HG03108 (cell line): ENCODE results near the gene UNC80.
"Not testable (repeated sequence)": the region's sequence is repeated elsewhere in the genome, so short reads cannot be mapped to it uniquely, and the experiment has no call there.

Source experiments
- ATAC-seq: cut with Tn5 transposase; IDR thresholded peaks from one replicate; pipeline ENCODE4 v1.9.1; 2021; ENCODE audit warnings: moderate library complexity; ENCODE audit not compliant: unreplicated experiment

UNC80 gene, protein sequence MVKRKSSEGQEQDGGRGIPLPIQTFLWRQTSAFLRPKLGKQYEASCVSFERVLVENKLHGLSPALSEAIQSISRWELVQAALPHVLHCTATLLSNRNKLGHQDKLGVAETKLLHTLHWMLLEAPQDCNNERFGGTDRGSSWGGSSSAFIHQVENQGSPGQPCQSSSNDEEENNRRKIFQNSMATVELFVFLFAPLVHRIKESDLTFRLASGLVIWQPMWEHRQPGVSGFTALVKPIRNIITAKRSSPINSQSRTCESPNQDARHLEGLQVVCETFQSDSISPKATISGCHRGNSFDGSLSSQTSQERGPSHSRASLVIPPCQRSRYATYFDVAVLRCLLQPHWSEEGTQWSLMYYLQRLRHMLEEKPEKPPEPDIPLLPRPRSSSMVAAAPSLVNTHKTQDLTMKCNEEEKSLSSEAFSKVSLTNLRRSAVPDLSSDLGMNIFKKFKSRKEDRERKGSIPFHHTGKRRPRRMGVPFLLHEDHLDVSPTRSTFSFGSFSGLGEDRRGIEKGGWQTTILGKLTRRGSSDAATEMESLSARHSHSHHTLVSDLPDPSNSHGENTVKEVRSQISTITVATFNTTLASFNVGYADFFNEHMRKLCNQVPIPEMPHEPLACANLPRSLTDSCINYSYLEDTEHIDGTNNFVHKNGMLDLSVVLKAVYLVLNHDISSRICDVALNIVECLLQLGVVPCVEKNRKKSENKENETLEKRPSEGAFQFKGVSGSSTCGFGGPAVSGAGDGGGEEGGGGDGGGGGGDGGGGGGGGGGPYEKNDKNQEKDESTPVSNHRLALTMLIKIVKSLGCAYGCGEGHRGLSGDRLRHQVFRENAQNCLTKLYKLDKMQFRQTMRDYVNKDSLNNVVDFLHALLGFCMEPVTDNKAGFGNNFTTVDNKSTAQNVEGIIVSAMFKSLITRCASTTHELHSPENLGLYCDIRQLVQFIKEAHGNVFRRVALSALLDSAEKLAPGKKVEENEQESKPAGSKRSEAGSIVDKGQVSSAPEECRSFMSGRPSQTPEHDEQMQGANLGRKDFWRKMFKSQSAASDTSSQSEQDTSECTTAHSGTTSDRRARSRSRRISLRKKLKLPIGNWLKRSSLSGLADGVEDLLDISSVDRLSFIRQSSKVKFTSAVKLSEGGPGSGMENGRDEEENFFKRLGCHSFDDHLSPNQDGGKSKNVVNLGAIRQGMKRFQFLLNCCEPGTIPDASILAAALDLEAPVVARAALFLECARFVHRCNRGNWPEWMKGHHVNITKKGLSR (N-terminal part only)

DNA sequence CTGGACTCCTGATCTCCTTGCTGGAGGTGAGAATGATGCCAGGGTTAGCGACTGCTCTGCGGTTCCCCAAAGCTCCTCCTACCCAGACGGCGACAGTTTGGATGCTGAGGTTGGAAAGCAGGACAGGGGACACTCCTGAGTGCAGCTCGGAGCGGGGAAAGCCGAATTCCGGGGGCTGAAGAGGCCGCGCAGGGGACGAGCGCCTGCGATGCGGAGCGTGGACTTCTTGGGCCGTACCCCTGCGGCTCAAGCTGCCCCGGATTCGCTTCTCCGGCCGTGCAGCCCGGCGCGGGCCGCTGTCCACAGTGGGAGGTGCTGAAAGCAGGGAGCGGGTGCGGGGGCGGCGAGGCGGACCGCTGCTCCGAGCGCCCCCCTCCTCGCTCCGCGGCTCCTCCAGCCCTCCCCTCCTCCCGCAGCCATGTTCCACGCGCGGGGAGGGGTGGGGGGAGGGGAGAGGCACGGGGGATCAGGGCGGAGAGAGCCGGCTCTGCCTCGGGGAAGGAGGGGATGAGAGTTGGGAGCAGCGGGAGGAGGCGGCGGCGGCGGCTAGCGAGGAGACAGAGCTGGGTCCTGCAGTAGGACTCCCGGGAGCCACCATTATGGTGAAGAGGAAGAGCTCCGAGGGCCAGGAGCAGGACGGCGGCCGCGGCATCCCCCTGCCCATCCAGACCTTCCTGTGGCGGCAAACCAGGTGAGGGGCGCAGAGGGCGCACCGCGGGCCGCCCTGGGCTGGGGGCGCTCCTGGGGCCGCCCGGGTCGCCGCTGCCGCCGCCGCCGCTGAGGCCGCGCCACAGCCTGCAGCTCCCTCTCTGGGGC lies at the start of gene UNC80:
TSS of gene UNC80 (plus strand) at position 359 of the 816 bp plus-strand sequence. CDS start at position 600, 241 bp downstream.
- no peak for ATAC-seq

DNA sequence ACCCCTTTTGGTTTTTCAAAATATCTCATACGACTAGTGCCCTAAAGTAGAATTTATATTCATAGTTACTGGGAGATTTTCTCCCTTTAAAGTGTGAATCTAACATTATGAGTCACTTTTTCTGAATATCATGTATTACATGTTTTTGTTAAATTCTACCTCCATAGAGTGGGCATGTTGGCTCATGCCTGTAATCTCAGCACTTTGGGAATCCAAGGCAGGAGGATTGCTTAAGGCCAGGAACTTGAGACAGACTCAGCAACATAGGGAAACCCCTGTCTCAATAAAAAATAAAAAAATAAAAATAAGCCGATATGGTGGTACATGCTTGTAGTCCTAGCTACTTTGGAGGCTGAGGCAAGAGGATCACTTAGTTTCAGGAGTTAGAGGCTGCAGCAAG lies 45.3 kb upstream of the UNC80 start:
- ATAC-seq, result no peak

DNA sequence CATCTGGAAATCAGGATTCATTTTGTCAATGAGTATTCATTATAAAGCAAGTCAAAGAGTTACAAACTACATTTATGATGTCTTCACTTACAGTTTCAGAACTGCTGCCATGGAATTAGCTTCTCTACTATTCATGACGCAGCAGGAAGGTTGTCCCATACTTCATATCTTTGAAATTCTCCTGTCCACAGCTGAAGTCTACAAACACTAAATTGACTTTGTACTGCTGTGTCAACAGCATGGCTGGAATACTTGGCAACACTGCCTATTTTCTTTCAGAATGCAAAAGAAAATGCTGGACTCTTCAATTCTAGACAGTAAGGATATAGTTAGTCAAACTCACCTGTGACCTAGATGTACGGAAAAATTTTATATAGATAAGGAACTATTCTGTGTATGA lies 44.6 kb upstream of the UNC80 start:
- ATAC-seq, result no peak

DNA sequence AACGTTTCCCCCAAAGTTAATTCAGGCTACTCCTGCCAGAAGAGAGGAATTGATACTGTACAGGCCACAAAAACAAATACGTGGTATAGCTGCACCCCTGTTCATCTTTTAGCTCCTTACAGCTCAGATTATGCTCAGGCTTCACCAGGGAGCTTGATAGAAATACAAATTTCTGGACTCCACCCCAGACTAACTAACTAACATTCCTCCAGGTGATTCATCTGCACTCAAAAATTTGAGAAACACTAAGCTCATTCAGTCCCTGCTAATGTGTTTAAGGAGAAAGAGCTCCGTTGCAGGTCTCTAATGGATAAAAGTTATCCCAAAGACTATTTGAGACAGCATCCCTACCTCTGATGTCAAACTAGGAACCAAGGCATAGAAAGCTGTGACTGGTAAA lies 36.8 kb upstream of the UNC80 start:
- no peak for ATAC-seq

DNA sequence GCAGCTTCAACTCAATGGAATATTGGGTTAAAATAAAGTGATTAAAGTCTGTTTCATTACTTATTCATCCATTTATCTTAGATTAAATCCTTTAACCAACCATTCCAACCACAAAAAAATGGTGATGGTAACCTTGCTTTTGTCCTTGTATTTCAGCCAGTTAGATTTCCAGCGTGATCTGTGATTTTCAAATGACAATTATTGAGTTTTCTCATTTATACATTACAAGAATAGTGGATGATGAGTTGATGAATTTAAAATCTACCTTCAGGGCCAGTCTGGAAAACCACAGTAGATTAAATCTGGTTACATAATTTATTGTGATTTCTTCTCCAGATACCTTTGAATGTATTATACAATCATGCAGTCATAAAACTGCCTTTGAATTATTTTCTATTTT lies 29.7 kb upstream of the UNC80 start:
- no peak for ATAC-seq

DNA sequence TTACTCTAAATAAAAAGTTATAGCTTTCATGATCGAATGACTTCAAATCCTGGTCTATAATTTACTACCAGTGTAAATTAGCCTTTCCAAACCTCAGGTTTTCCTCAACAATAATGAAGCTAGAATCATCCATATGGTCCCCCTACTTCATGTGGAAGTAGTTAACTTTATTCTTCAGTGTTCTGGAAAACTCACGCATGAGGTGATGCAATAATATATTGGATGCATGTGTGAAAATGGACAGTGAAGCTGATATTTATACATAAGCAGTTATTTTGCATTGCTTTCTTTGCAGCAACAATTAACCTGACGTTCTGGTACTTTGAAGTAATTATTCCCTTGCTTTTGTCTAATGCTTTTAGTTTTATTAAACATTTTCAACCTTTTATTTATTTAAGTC lies 18.6 kb upstream of the UNC80 start:
- no peak for ATAC-seq

DNA sequence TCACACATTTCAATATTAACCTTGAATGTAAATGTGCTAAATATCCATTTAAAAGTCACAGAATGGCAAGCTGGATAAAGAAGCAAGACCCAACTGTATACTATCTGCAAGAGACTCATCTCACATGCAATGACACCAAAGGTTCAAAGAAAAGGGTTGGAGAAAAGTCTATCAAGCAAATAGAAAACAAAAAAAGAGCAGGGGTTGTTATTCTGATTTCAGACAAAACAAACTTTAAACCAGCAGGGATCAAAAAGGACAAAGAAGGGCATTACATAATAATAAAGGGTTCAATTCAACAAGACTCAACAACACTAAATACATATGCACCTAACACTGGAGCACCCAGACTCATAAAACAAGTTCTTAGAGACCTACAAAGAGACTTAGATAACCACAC lies 14.5 kb upstream of the UNC80 start:
- no peak for ATAC-seq

DNA sequence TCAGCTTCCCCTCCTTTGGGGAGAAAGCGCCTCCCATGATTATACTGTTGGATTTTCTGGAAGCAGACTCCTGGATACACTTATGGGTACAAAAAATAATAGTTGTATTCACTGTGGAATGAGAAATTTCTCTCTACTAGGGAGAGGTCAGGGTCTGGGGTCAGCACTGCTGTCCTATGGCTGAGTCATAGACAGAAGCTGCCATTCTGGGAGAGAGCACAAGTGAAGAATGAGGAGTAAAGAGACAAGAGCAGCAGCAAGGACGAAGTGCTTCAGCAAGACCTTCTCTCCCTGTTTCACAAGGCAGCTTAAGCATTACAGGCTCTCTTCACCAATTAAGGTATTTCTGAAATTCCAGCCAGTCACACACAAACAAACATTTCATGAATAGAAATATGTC lies 10.1 kb upstream of the UNC80 start:
- no peak for ATAC-seq

DNA sequence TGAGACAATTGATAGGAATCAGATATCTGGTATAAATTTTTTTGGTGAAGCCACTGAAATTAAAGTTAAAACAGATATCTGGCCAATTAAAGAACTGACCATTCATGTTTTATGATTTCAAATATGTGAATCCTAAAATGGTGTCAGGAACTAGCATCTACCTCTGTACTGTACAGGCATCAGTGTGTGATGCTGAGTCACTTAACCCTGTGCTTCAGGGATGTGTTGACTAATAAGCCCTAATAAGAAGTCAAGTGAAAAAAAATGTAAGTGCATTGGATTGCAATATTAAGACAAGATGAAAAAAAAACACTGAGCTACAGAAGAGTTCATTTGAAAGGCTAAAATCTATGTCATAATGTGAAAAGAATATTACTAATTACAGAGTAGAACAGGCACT lies 9.1 kb upstream of the UNC80 start:
- no peak for ATAC-seq

DNA sequence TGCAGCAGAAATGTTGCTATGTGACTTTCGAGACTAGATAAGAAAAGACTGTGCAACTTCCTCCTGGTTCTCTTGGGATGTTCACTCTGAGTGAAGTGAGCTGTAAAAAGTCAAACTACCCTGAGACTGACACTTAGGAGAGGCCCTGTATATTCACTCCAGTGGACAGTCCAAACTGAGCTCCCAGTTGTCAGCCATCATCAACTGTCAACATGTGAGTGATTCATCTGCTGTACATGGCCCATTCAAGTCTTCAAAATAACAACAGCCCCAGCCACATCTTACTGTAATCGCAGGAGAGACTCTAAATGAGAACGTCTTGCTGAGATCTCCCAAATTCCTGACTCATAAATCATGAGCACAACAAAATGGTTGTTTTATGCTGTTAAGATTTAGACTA lies 8.5 kb upstream of the UNC80 start:
- ATAC-seq, result no peak

DNA sequence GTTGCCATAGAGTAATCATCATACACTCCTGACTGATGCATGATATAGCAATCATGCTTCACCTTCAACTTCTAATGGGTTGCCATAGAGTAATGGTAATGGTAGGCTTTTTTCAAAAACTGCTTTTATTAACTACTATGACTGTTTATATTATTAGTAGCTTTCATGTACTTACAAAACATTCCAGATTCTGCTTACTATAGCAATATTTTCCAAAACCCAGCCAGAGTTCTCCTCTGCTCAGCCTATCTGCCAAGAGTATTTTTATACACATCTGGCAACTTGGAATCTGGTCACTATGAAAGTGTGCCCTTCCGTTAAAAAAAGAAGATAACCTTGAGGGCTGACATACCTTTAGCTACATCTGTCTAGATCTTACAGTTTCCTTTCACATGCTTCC lies 5.0 kb upstream of the UNC80 start:
- ATAC-seq, result no peak

DNA sequence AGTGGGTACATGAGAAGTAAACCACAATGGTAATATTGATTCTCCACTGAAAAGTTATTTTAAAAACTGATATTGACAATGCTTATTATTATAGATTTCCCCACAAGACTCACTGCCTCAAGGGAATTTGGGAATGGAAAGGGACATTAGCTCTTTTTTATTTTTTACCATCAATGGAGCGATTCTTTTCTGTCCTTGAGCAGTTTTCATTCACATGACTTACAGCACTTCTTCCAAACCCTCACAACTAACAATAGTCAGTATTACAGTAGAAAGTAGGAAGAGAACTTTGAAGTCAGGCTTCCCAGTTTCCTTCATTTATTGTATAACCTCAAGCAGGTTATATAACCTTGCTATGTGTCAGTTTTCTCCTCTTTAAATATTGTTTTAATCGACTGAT lies 4.3 kb upstream of the UNC80 start:
- no peak for ATAC-seq

DNA sequence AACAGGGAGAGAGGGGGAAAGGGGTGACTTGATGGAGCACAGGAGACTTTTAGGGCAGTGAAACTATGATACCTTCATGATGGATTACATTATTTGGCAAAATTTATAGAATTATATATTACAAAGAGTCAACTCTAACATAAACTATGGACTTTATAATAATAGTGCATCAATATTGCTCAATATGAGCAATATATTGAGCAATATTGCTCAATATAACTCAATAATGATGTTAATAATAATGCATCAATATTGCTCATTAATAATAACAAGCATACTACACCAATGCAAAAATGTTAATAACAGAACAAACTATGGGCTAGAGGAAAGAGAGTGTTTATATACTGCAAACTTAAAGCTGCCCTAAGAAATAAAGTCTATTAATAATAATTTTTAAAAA lies 3.1 kb upstream of the UNC80 start:
- no peak for ATAC-seq

DNA sequence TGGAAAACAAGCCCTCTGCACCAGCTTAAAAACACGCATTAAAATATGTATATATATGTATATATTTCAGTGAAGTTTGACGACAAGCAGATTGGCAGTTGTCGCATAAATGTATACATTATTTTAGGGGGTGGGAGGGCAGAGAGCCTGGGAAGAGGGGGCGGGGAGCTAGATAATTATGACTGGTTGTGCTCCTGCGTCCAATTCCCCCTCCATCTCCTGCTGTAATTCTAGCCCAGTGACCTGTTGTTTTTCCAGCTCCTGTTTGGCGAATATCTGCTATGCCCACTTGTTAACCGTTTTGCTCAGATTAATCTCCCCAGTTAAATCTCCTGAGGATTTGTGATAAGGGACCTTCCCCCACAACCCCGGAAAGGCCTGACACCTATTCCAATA lies 656 bp downstream of the UNC80 start:
- no peak for ATAC-seq

DNA sequence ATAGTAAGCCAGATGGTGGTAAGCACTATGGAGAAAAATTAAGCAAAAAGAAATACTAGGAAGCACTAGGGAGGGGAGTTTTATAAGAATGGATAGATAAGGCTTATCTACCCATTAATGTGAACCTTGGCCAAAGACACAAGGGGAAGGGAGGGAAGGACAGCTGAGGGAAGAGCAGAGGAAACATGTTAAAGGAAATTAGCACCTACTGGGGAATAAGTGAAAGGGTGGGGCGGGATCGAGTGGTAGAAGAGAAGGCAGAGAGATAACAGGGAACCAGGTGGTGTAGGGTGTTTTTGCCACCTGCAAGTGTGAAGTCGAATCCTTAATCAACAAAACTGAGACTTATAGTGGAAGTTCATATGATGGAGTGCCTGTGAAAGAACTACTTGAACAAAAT lies 1.7 kb downstream of the UNC80 start:
- ATAC-seq, result no peak

DNA sequence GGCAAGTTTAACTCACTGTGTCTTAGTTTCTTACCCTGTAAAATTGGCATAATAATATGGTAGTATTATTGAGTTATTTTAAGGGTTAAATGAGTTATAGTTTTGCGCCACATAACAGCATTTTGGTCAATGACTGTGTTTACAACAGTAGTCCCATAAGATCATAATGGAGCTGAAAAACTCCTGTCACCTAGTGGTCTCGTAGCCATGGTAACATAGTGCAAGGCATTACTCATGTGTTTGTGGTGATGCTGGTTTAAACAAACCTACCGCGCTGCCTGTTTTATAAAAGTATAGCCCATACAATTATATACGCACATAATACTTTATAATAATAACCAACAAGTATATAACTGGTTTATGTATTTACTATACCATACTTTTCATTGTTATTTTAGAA lies 15.8 kb downstream of the UNC80 start:
- ATAC-seq, result no peak

DNA sequence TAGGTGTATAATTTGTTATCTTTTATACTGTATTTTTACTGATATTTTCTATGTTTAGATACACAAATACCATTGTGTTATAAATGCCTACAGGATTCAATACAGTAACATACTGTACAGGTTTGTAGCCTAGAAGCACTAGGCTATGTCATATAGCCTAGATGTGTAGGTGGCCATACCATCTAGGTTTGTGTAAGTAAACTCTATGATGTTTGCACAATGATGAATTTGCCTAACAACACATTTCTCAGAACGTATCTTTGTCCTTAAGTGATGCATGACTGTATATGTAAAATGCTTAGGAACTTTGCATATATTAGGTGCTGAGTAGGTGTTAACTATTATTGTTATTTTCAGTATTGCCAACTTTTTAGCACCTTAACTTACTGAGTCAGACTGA lies 17.3 kb downstream of the UNC80 start:
- no peak for ATAC-seq

DNA sequence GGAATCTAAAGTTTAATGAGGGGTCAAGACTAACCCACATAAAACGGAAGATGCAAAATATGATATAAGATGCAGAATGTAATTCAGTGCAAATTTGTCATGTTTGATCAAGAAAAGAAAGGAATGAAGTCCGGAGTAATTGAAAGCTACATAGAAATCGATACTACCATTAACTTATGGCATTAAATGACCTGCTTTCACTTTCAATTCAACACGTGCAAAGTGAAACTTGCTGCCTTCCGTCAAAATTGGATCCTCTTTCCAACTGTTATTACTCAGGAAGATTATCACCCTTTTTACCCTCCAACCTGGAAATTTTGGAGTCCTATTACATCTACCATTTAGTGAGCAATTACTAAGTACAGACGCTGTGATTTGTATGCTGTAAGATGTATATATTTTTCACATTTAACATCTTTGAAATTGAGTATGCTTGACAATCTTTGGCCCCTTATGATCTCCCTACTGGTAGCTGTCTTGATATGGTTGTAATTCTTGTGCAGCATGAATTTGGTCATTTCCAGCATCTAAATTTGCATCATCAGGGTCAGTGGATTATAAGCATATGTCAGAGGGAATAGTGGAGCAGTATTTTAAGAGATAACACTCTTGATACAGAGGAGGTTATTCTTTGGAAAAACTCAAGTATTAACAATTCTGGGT lies 18.6 kb downstream of the UNC80 start:
- ATAC-seq, result no peak

DNA sequence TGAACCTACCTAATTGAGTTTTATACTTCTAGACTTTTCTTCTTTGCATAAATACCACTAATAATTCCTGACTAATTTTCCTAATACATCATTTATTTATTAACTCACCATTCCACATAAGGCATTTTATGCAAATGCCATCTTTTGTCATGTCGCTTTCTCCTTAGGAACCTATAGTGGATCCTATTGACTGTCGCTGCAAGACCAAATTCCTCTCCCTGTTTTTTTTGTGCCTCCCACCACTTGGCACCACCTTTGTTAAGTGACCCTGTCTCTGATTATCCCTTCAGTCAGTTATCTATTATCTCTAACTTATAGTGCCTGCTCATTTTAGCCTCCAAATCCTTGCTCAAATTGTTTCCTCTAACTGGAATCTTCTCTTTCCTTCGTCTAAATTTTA lies 19.5 kb downstream of the UNC80 start:
- ATAC-seq, result no peak

DNA sequence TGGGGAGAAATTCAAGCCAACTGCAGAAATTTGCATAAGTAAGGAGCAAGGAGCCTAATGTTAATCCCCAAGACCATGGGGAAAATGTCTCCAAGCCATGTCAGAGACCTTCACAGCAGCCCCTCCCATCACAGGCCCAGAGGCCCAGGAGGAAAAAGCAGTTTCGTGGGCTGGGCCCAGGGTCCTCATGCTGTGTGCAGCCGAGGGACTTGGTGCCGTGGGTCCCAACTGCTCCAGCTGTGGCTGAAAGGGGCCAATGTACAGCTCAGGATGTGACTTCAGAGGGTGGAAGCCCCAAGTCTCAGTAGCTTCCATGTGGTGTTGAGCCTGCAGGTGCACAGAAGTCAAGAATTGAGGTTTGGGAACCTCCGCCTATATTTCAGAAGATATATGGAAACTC lies 23.8 kb downstream of the UNC80 start:
- not testable (repeated sequence) for ATAC-seq
